Measurements from ENCODE around the gene ADCY4.

GRCh38 chr14:24368562-24369252 is 33.8 kb upstream of the ADCY4 start:
- TF ChIP-seq, protein P1, sequence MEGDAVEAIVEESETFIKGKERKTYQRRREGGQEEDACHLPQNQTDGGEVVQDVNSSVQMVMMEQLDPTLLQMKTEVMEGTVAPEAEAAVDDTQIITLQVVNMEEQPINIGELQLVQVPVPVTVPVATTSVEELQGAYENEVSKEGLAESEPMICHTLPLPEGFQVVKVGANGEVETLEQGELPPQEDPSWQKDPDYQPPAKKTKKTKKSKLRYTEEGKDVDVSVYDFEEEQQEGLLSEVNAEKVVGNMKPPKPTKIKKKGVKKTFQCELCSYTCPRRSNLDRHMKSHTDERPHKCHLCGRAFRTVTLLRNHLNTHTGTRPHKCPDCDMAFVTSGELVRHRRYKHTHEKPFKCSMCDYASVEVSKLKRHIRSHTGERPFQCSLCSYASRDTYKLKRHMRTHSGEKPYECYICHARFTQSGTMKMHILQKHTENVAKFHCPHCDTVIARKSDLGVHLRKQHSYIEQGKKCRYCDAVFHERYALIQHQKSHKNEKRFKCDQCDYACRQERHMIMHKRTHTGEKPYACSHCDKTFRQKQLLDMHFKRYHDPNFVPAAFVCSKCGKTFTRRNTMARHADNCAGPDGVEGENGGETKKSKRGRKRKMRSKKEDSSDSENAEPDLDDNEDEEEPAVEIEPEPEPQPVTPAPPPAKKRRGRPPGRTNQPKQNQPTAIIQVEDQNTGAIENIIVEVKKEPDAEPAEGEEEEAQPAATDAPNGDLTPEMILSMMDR (IDR thresholded peaks at IDR 0.05) = no peak
- TF ChIP-seq POLR2A (IDR thresholded peaks at IDR 0.05) = peak in 1 of 4 donors; percentile 44

Measured in esophagus squamous epithelium (tissue), 4 donors.